ENCODE data around the gene PPP1R16B.

PPP1R16B gene

GRCh38 chr20:38961530-38962043, 156.1 kb downstream of the PPP1R16B start:
- DNase-seq (ENCODE audit: low read depth in 2 of 3, low spot score in 2 of 3): peak in 2 of 3 experiments; percentile 7 to 15

DNA sequence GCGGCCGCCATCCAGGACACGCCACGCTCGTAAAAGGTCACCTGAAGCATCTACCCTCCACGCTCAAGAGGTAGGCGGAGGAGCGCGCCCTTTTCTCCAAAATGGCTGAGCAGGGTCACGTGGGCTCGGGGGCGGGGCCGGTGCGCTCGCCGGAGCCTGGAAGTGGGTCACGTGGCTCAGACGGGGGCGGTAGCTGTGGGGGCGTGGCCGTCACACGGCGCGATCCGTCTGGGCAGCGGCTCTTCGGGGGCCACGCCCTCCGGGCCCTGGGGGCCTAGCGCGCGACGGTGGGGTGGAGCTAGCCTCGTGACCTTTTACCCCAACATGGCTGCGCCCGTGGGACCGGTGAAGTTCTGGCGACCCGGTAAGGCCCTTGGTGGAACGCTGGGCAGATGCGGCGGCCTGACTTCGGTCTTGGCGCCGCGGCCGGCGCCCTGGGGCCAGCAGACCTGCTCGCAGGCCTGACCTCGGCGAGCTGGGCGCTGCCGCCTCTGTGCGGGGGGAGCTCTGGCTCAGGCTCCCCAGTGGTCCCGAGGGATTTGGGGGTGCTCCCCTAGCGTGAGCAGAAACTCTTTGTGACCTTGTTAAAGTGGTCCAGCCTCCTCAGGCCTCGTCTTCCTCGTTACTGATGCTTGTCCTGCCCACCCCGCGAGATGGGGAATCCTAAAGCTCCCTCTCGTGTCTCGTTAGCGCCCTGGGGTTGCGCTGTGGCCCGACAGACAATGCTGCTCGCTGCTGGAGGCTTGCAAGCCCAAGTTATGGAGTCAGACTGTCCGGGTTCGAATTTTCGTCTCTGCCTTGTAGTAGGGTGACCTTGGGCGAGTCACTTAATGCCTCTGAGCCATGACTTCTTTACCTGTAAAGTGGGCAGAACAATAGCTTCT, 156.8 kb downstream of the PPP1R16B start, which contains the start of gene DHX35:
TSS of gene DHX35 (plus strand) at position 301 of the 884 bp plus-strand sequence. CDS start at position 325, 24 bp downstream.
- DNase-seq (ENCODE audit: low read depth in 2 of 3, low spot score in 2 of 3): peak; percentile 93 to 97 (median 95)

DNA sequence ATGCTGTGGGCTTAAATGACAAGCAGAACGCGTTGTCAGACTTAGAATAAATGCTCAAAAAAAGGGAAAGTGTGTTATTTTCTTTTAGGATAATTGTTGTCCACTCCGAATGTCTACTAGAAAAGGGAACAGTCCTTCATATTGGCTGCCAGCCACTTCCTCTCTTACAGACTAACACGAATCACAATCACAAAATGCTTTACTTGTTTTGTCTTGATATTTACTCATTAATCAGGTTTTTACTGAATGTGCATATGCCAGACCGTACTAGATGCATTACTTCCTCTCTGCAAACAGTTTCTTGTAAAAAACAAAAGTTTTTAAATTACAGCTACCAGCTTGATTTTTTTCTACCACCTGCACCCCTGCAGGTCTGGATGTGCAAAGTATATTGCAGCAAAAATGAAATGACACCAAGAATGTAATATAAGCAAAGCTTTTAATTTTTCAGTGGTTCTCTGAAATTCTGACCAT, 157.5 kb downstream of the PPP1R16B start:
- DNase-seq (ENCODE audit: low read depth in 2 of 3, low spot score in 2 of 3): no peak

GRCh38 chr20:38963745-38964144, 158.2 kb downstream of the PPP1R16B start:
- no peak for DNase-seq (ENCODE audit: low read depth in 2 of 3, low spot score in 2 of 3)

- no peak for DNase-seq (ENCODE audit: low read depth in 2 of 3, low spot score in 2 of 3)
Measured at GRCh38 chr20:38965264-38965663, 159.8 kb downstream of the PPP1R16B start.

DNA sequence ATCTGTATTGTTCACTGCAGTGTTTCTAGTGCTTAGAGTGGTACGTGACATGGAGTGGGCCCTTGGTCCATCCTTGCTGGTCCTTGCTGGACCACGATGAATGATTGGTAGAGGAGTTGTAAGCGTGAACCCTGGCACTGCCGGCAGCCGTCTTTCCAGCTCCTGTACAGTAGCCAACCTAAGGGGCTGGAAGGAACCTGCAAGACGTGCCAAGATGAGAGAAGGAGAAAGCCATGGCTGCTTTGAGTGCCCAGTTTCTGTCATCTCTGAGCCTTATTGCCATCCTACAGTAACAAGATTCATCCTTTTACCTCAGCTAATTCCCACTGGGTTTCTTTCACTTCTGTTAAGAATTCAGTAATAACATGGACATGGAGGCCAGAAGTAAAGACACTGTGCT, 162.6 kb downstream of the PPP1R16B start:
- no peak for DNase-seq (ENCODE audit: low read depth in 2 of 3, low spot score in 2 of 3)

DNA sequence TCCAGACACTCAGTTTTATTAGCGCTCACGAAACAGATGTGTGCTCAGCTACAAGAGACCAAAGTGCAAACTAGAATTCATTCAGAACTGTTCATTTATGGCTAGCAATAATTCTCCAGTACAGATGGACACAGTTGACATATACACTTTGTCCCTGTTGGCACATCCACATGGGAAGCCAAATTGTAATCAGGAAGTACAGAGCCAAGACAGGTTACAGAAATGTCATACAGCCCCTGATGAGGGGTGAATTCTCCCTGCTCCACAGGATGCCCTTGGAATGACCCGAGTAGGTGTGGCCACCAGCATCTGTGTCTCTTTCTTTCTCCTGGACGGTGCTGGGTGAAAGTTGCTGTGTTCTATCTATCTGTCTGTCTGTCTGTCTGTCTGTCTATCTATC, 164.2 kb downstream of the PPP1R16B start:
- DNase-seq (ENCODE audit: low read depth in 2 of 3, low spot score in 2 of 3): no peak

GRCh38 chr20:38970302-38970701, 164.8 kb downstream of the PPP1R16B start:
- no peak for DNase-seq (ENCODE audit: low read depth in 2 of 3, low spot score in 2 of 3)
